ENCODE results near the gene C6orf47. TPM values are rescaled to one million over a fixed set of nuclear protein-coding genes. Genes with fewer than 3 reads are reported as not detected.

The C6orf47 gene
- total RNA-seq, 3 donors from 2014 or later (not counting 1 experiment from before 2014, with no cell fraction given) = 25.9 to 29.9 (median 27.4) TPM

GRCh38 chr6:31636698-31637596 lies 23.6 kb downstream of the C6orf47 start:
- no peak overlapping the region for H3K4me3 Mint-ChIP-seq
- H3K27ac ChIP-seq (ENCODE audit: low read length) = no peak overlapping the region
- intact Hi-C loops (cut with micrococcal nuclease) = no loop called here
- no peaks in the 10 kb centered on the region for H3K36me3 Mint-ChIP-seq
- ATAC-seq = no peak
- peaks cover 95% of the 10 kb centered on the region for H3K36me3 ChIP-seq (ENCODE audit: control insufficient read depth, insufficient read depth, low read length)
- H3K4me1 ChIP-seq (ENCODE audit: control insufficient read depth, insufficient read depth, low read length) = no peaks in the 10 kb centered on the region
- no peaks in the 10 kb centered on the region for H3K27me3 ChIP-seq (ENCODE audit: control insufficient read depth, insufficient read depth, low read length)
- no peak overlapping the region for H3K4me3 ChIP-seq (ENCODE audit: low read length)
- H3K27ac Mint-ChIP-seq = peak overlapping the region in 1 of 2 donors; percentile 37
- no peaks in the 10 kb centered on the region for H3K27me3 Mint-ChIP-seq (ENCODE audit: low read depth in 2 of 2)
- DNase-seq = no peak
- TF ChIP-seq CTCF (IDR thresholded peaks at IDR 0.05) = no peak
- WGBS (ENCODE audit: insufficient coverage) = 92% methylated on average over 26 of the region's 27 CpGs
- no peaks in the 10 kb centered on the region for H3K9me3 ChIP-seq (ENCODE audit: control insufficient read depth, insufficient read depth, low read length)
- H3K4me1 Mint-ChIP-seq = peaks cover 0 to 17% of the 10 kb centered on the region in 2 donors
- no peaks in the 10 kb centered on the region for H3K9me3 Mint-ChIP-seq

GRCh38 chr6:31634969-31635575 lies 25.5 kb downstream of the C6orf47 start:
- H3K9me3 ChIP-seq (ENCODE audit: control insufficient read depth, insufficient read depth, low read length) = no peaks in the 10 kb centered on the region
- no peak for TF ChIP-seq CTCF (IDR thresholded peaks at IDR 0.05)
- H3K36me3 ChIP-seq (ENCODE audit: control insufficient read depth, insufficient read depth, low read length) = peaks cover 95% of the 10 kb centered on the region
- H3K27ac ChIP-seq (ENCODE audit: low read length) = no peak overlapping the region
- no peaks in the 10 kb centered on the region for H3K36me3 Mint-ChIP-seq
- no peaks in the 10 kb centered on the region for H3K27me3 ChIP-seq (ENCODE audit: control insufficient read depth, insufficient read depth, low read length)
- 84% methylated on average over 11 of the region's 11 CpGs for WGBS (ENCODE audit: insufficient coverage)
- ATAC-seq (no peak), DNase-seq (no peak)
- H3K4me1 Mint-ChIP-seq = peaks cover 0 to 20% of the 10 kb centered on the region in 2 donors
- H3K9me3 Mint-ChIP-seq = no peaks in the 10 kb centered on the region
- H3K27me3 Mint-ChIP-seq (ENCODE audit: low read depth in 2 of 2) = no peaks in the 10 kb centered on the region
- peak overlapping the region; percentile 25 for H3K4me3 Mint-ChIP-seq
- peak overlapping the region; percentile 23 to 70 for H3K27ac Mint-ChIP-seq
- no peaks in the 10 kb centered on the region for H3K4me1 ChIP-seq (ENCODE audit: control insufficient read depth, insufficient read depth, low read length)
- H3K4me3 ChIP-seq (ENCODE audit: low read length) = no peak overlapping the region
- intact Hi-C loops (cut with micrococcal nuclease) = no loop called here

GRCh38 chr6:31634131-31634530 lies 26.4 kb downstream of the C6orf47 start:
- Histone ChIP-seq H3K9me3 (ENCODE audit: control insufficient read depth, insufficient read depth, low read length) (no peaks in the 10 kb centered on the region), H3K27ac (ENCODE audit: low read length) (no peak overlapping the region), H3K4me3 (ENCODE audit: low read length) (no peak overlapping the region), H3K36me3 (ENCODE audit: control insufficient read depth, insufficient read depth, low read length) (peaks cover 93% of the 10 kb centered on the region), H3K4me1 (ENCODE audit: control insufficient read depth, insufficient read depth, low read length) (no peaks in the 10 kb centered on the region), H3K27me3 (ENCODE audit: control insufficient read depth, insufficient read depth, low read length) (no peaks in the 10 kb centered on the region)
- WGBS (ENCODE audit: insufficient coverage) = 84% methylated on average over 3 of the region's 3 CpGs
- intact Hi-C loops (cut with micrococcal nuclease) = no loop called here
- no peak overlapping the region for H3K4me3 Mint-ChIP-seq
- no peaks in the 10 kb centered on the region for H3K9me3 Mint-ChIP-seq
- DNase-seq = no peak
- no peaks in the 10 kb centered on the region for H3K27me3 Mint-ChIP-seq (ENCODE audit: low read depth in 2 of 2)
- no peak for ATAC-seq
- no peaks in the 10 kb centered on the region for H3K36me3 Mint-ChIP-seq
- peaks cover 0 to 20% of the 10 kb centered on the region in 2 donors for H3K4me1 Mint-ChIP-seq
- no peak for TF ChIP-seq CTCF (IDR thresholded peaks at IDR 0.05)
- peak overlapping the region in 1 of 2 donors; percentile 76 for H3K27ac Mint-ChIP-seq
